GM12878 (cell line): ENCODE results near the gene TDRD5. TPM values are rescaled to one million over a fixed set of nuclear protein-coding genes. Genes with fewer than 3 reads are reported as not detected.

Experiments used
- ATAC-seq: fragments of 200-7000 bp; cut with Tn5 transposase; 3 replicates; pipeline ENCODE4 v1.9.1; 2020; ENCODE audit warnings: mild to moderate bottlenecking, moderate library complexity
- BruUV-seq: library from RNA; stranded (reverse); fragments of 400-500 nt; replicated peaks from 2 replicates; lab custom pipeline; 2021; lab: Mats Ljungman, UMichigan
- CTCF ChIA-PET: fragments of 300-600 bp; sonication (Branson Sonifier 250); formaldehyde crosslinking; extraction: SDS; loops from one replicate; lab custom pipeline; 2021; ENCODE audit warnings: inconsistent platforms; lab: Yijun Ruan, JAX
- POLR2A ChIA-PET: fragments of 350-600 bp; formaldehyde crosslinking; extraction: SDS; loops from one replicate; lab custom pipeline; 2021; ENCODE audit warnings: inconsistent platforms; lab: Charles Lee
- RAD21 ChIA-PET: fragments of 300-600 bp; sonication (Branson Sonifier 250); formaldehyde crosslinking; loops from one replicate; lab custom pipeline; 2023; ENCODE audit warnings: antibody characterized with exemption; ENCODE audit not compliant: unreplicated experiment; lab: Charles Lee
- SMC1A ChIA-PET: fragments of 300-600 bp; sonication (Branson Sonifier 250); formaldehyde crosslinking; loops from one replicate; lab custom pipeline; 2023; ENCODE audit not compliant: unreplicated experiment, uncharacterized antibody; lab: Charles Lee
- DNase-seq: peaks from one replicate; pipeline ENCODE4 v3.0.0-alpha.2; 2011; ENCODE audit warnings: low read depth, low spot score
- FAIRE-seq: peaks from 3 replicates; lab custom pipeline; 2011; peaks lifted over from hg19 to GRCh38; lab: Jason Lieb, UNC
- H2AFZ ChIP-seq: 2 replicates; pipeline ENCODE4 v1.6.0; 2011; ENCODE audit warnings: low read depth, low read length, control low read depth; ENCODE audit not compliant: control insufficient read depth
- H3K27ac ChIP-seq: 2 replicates; pipeline ENCODE4 v1.5.1; 2011; ENCODE audit warnings: control low read depth; ENCODE audit not compliant: control insufficient read depth, insufficient read depth
- H3K27me3 ChIP-seq, 2 experiments: replicated peaks in 1 of 2; 2 replicates each; pipeline versions ENCODE4 v1.6.0 to v1.6.1; 2011; ENCODE audit warnings: low read length in 1 of 2; ENCODE audit not compliant: control insufficient read depth in 2 of 2, insufficient read depth in 2 of 2
- H3K36me3 ChIP-seq, 2 experiments: 2 replicates each; pipeline ENCODE4 v1.5.1; 2011; ENCODE audit warnings: low read length in 1 of 2; ENCODE audit not compliant: control insufficient read depth in 2 of 2, insufficient read depth in 2 of 2
- H3K4me1 ChIP-seq: 2 replicates; pipeline ENCODE4 v1.6.1; 2011; ENCODE audit warnings: mild to moderate bottlenecking, low read length, moderate library complexity, mixed read lengths; ENCODE audit not compliant: control insufficient read depth, insufficient read depth
- H3K4me2 ChIP-seq: 2 replicates; pipeline ENCODE4 v1.6.0; 2011; ENCODE audit warnings: control low read depth; ENCODE audit not compliant: control insufficient read depth, insufficient read depth
- H3K4me3 ChIP-seq: fragments of 200-600 bp; sonication (generic); 2 replicates; pipeline ENCODE4 v1.5.1; 2016
- H3K79me2 ChIP-seq: 2 replicates; pipeline ENCODE4 v1.6.0; 2011; ENCODE audit warnings: low read length; ENCODE audit not compliant: control insufficient read depth, insufficient read depth
- H3K9ac ChIP-seq: 2 replicates; pipeline ENCODE4 v1.8.0; 2011; ENCODE audit warnings: low read length, control low read depth, mixed read lengths; ENCODE audit not compliant: control insufficient read depth, insufficient read depth
- H3K9me3 ChIP-seq: replicated peaks from 3 replicates; pipeline ENCODE4 v1.5.1; 2011; ENCODE audit warnings: mild to moderate bottlenecking, low read length; ENCODE audit not compliant: control insufficient read depth, insufficient read depth
- H4K20me1 ChIP-seq: 2 replicates; pipeline ENCODE4 v1.6.0; 2011; ENCODE audit not compliant: control insufficient read depth, insufficient read depth
- ETV6 ChIP-seq, 2 experiments: fragments of 450-650 bp in 1 of 2; IDR thresholded peaks in 1 of 2; conservative IDR thresholded peaks in 1 of 2; 2 replicates each; pipeline ENCODE4 v1.6.1; 2014; ENCODE audit warnings: antibody characterized with exemption in 1 of 2, borderline replicate concordance in 1 of 2, low read depth in 1 of 2, mild to moderate bottlenecking in 1 of 2, moderate library complexity in 1 of 2
- HSF1 ChIP-seq: fragments of 150-350 bp; IDR thresholded peaks from 2 replicates; pipeline ENCODE4 v1.6.1; 2014; ENCODE audit warnings: mild to moderate bottlenecking, low read depth, low read length
- IKZF2 ChIP-seq, 2 experiments: fragments of 450-650 bp; IDR thresholded peaks; 2 replicates each; pipeline ENCODE4 v1.6.1; 2017; ENCODE audit warnings: mild to moderate bottlenecking in 2 of 2, moderate library complexity in 2 of 2
- PAX8 ChIP-seq: fragments of 450-650 bp; IDR thresholded peaks from 2 replicates; pipeline ENCODE4 v1.6.1; 2017; ENCODE audit warnings: mild to moderate bottlenecking, moderate library complexity
- REST ChIP-seq: IDR thresholded peaks from 2 replicates; pipeline ENCODE4 v1.6.1; 2012; ENCODE audit warnings: mild to moderate bottlenecking, low read depth, low read length
- WGBS: methylation state at CpG from one replicate; pipeline ENCODE4 v1.1.6; 2016; ENCODE audit warnings: low lambda C conversion rate; ENCODE audit not compliant: insufficient replicate concordance, insufficient coverage; ENCODE audit errors: missing lambda C conversion rate; 5-methylcytosine and 5-hydroxymethylcytosine counted together
- in situ Hi-C: fragments of 300-500 bp; cut with MboI; formaldehyde crosslinking; loops from 9 replicates; pipeline ENCODE4 v1.14.3; 2018; ENCODE audit warnings: mixed read lengths
- intact Hi-C: fragments of 100-400 bp; cut with micrococcal nuclease; formaldehyde crosslinking; loops from one replicate; pipeline ENCODE4 v1.14.2; 2022; ENCODE audit not compliant: unreplicated experiment
- polyA plus RNA-seq, 11 experiments: library from polyadenylated mRNA; depleted of rRNA in 4 of 11; unstranded in 6 of 11; stranded (reverse) in 5 of 11; fragments of >200 nt; fragmentation: Nextera tagmentation in 4 of 11; fragmentation: Illumina TruSeq in 1 of 11; extraction: Ambion mirVana in 4 of 11; extraction: Trizol in 1 of 11; gene quantifications; 1 replicate in 1 of 11; 2 replicates in 10 of 11; pipeline versions ENCODE4 v1.2.1 to v1.2.3, GENCODE V29; 2011 to 2016; ENCODE audit warnings: inconsistent platforms in 2 of 11, missing spikeins in 2 of 11, low read depth in 1 of 11
- total RNA-seq, 4 experiments: library from RNA; depleted of rRNA in 3 of 4; stranded (reverse); fragments of >200 nt in 3 of 4; fragmentation: Illumina TruSeq in 1 of 4; extraction: Trizol in 1 of 4; gene quantifications; 2 replicates each; pipeline versions ENCODE4 v1.2.1 to v1.2.3, GENCODE V29; 2013 to 2021

The TDRD5 gene
- total and polyA plus RNA-seq, 10 of the 15 experiments (the other 5 are each of a cell fraction or from before 2014, with no cell fraction given), result 0.01 TPM; not detected in 9

DNA sequence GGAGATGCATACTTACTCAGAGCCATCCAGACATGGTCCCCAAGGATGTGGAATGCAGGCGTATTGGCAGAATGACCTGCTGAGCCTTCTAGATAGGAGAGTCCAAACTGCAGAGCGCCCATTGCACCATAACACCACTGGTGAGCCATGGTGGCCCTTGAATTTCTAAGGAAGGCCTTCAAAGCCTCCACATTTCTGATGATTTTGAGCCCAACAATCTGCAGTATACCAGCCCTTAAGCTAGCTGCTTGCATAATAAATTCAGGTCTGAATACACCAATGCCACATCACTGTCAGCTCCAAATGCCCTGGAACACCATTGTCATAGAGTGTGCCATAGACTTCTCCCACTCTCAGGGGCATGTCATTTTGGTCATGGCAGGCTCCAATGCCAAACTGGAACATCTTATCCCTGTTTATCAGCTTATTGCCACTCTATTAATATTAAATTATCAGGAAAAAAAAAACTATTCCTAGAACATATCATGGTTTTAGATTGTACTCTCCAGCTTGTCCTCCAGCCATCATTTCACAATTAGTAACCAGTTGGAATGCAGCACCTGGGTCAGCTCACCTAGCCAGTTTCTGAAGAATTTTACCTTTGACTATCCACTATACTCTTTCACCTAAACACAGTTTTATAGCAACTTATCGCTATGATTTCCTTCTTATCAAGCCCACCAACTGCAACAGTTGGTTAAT is 42.8 kb upstream of the TDRD5 start:
- FAIRE-seq (no peak), ATAC-seq (no peak), DNase-seq (no peak)
- Histone ChIP-seq H3K27me3 (no peaks in the 10 kb centered on the region), H3K4me2 (no peak overlapping the region), H3K9ac (no peak overlapping the region), H3K27ac (no peak overlapping the region), H3K36me3 (no peaks in the 10 kb centered on the region), H3K9me3 (no peaks in the 10 kb centered on the region), H4K20me1 (no peaks in the 10 kb centered on the region), H3K4me1 (no peaks in the 10 kb centered on the region; the same call in 1 of the 2 replicates), H2AFZ (no peak overlapping the region), H3K79me2 (no peaks in the 10 kb centered on the region), H3K4me3 (no peak overlapping the region)
- intact Hi-C loops, result no loop called here
- ChIA-PET RAD21 (no interaction called here), SMC1A (no interaction called here), CTCF (interaction anchor here (0.6 kb wide), 1 partner anchor 1046 kb away, joined by 3 read pairs; no protein-coding TSS in a partner anchor), POLR2A (no interaction called here)
- in situ Hi-C loops, result no loop called here
- no TSS peak for BruUV-seq
- 60% methylated on average over 3 of the region's 3 CpGs for WGBS
- no peak for TF ChIP-seq HSF1

DNA sequence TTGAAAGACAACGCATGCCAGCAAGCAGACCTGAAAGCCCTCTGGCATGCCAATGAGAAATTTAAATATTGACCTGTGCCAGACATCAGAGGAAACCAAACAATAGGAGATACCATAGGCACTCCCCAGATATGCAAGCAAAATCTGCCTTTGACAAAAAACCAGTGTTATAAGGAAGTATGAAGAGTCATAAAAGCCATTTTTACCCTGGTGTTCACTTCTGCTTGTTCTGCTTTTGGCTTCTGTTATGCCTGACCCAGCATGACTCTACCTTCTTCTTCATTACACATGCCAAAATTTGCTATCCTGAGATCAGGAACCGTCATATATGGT is 42.3 kb upstream of the TDRD5 start:
- ChIA-PET SMC1A (no interaction called here), POLR2A (no interaction called here)
- Histone ChIP-seq H3K79me2 (no peaks in the 10 kb centered on the region), H3K27me3 (no peaks in the 10 kb centered on the region), H3K9ac (no peak overlapping the region)
- DNase-seq, result no peak
- WGBS, result 40% methylated on average over 2 of the region's 2 CpGs
- TF ChIP-seq IKZF2 (IDR thresholded peaks at IDR 0.05), result no peak
- TF ChIP-seq ETV6 (conservative IDR thresholded peaks at IDR 0.05 in 1 of 2, IDR thresholded peaks at IDR 0.05 in 1 of 2; ENCODE audit: borderline replicate concordance in 1 of 2, low read depth in 1 of 2), result no peak
- no peak for TF ChIP-seq PAX8
- TF ChIP-seq REST, result no peak
- TF ChIP-seq, all 136 proteins: peak for 0
- RAD21 ChIA-PET, result no interaction called here
- H3K36me3 ChIP-seq, result no peaks in the 10 kb centered on the region
- CTCF ChIA-PET, result no interaction called here
- H3K4me1 ChIP-seq, result no peaks in the 10 kb centered on the region; the same call in 1 of the 2 replicates
- no peak overlapping the region for H3K4me2 ChIP-seq
- ATAC-seq (peak; percentile 11), FAIRE-seq (no peak)
- intact Hi-C loops (no loop called here), in situ Hi-C loops (no loop called here)
- H3K27ac ChIP-seq, result no peak overlapping the region
- no peaks in the 10 kb centered on the region for H4K20me1 ChIP-seq
- H2AFZ ChIP-seq, result no peak overlapping the region
- no TSS peak for BruUV-seq
- H3K4me3 ChIP-seq, result no peak overlapping the region
- H3K9me3 ChIP-seq, result no peaks in the 10 kb centered on the region
